HEK293 (cell line): Measurements from ENCODE around the gene C19orf33.

Experiments
- CTCF ChIA-PET: fragments of 350-600 bp; formaldehyde crosslinking; extraction: SDS; loops from one replicate; lab custom pipeline; 2021; ENCODE audit warnings: antibody characterized with exemption; lab: Yijun Ruan, JAX
- POLR2A ChIA-PET: fragments of 300-600 bp; formaldehyde crosslinking; extraction: SDS; loops from one replicate; lab custom pipeline; 2020; ENCODE audit warnings: antibody characterized with exemption, inconsistent platforms; lab: Yijun Ruan, JAX
- H3K27ac ChIP-seq: fragments of 200-500 bp; sonication (Bioruptor generic); 2 replicates; pipeline ENCODE4 v1.5.1; 2014; ENCODE audit warnings: low read depth, low read length, control low read depth, inconsistent platforms; ENCODE audit errors: extremely low read depth
- H3K36me3 ChIP-seq, 2 experiments: fragments of 200-500 bp in 1 of 2; sonication (Bioruptor generic) in 1 of 2; 1 replicate in 1 of 2; 2 replicates in 1 of 2; pipeline ENCODE4 v1.5.1; 2014 to 2017; ENCODE audit warnings: inconsistent platforms in 2 of 2, low read length in 2 of 2; ENCODE audit not compliant: control insufficient read depth in 2 of 2, insufficient read depth in 1 of 2
- H3K4me1 ChIP-seq: fragments of 200-500 bp; sonication (Bioruptor generic); 2 replicates; pipeline ENCODE4 v1.5.1; 2014; ENCODE audit warnings: mild to moderate bottlenecking, low read length, inconsistent platforms; ENCODE audit not compliant: control insufficient read depth, insufficient read depth
- H3K4me3 ChIP-seq: 2 replicates; pipeline ENCODE4 v1.5.1; 2011; ENCODE audit warnings: low read depth, mild to moderate bottlenecking, control low read depth, low read length, moderate library complexity
- H3K9me3 ChIP-seq: fragments of 200-500 bp; sonication (Bioruptor generic); 2 replicates; pipeline ENCODE4 v1.5.1; 2014; ENCODE audit warnings: low read depth, low read length, inconsistent platforms; ENCODE audit not compliant: control insufficient read depth, insufficient read depth
- KLF9 ChIP-seq: fragments of 450-650 bp; formaldehyde crosslinking; IDR thresholded peaks from 2 replicates; pipeline ENCODE4 v1.5.1; 2016; ENCODE audit warnings: missing biosample characterization, missing genetic modification characterization, low read depth
- TCF7L2 ChIP-seq: IDR thresholded peaks from 2 replicates; pipeline ENCODE4 v1.6.1; 2011; ENCODE audit warnings: low read depth, mild to moderate bottlenecking, inconsistent platforms, low read length, moderate library complexity, borderline replicate concordance
- TRIM28 ChIP-seq: IDR thresholded peaks from 2 replicates; pipeline ENCODE4 v1.6.1; 2011; ENCODE audit warnings: low read length, control low read depth, borderline replicate concordance
- ZFP41 ChIP-seq: fragments of 450-650 bp; formaldehyde crosslinking; IDR thresholded peaks from 2 replicates; pipeline ENCODE4 v1.5.1; 2016; ENCODE audit warnings: missing biosample characterization, missing genetic modification characterization, borderline replicate concordance
- ZNF10 ChIP-seq: fragments of 450-650 bp; formaldehyde crosslinking; IDR thresholded peaks from 2 replicates; pipeline ENCODE4 v1.5.1; 2017; ENCODE audit warnings: missing biosample characterization, missing genetic modification characterization
- ZNF121 ChIP-seq: fragments of 450-650 bp; formaldehyde crosslinking; IDR thresholded peaks from 2 replicates; pipeline ENCODE4 v1.5.1; 2016; ENCODE audit warnings: missing biosample characterization, missing genetic modification characterization
- ZNF138 ChIP-seq: fragments of 450-650 bp; formaldehyde crosslinking; IDR thresholded peaks from 2 replicates; pipeline ENCODE4 v1.5.1; 2016; ENCODE audit warnings: missing biosample characterization, missing genetic modification characterization, borderline replicate concordance
- ZNF174 ChIP-seq: fragments of 450-650 bp; formaldehyde crosslinking; IDR thresholded peaks from 2 replicates; pipeline ENCODE4 v1.5.0; 2017; ENCODE audit warnings: missing biosample characterization, mild to moderate bottlenecking, missing genetic modification characterization
- ZNF175 ChIP-seq: fragments of 450-650 bp; formaldehyde crosslinking; IDR thresholded peaks from 2 replicates; pipeline ENCODE4 v1.5.1; 2016; ENCODE audit warnings: missing biosample characterization, missing genetic modification characterization
- ZNF324 ChIP-seq: fragments of 450-650 bp; formaldehyde crosslinking; IDR thresholded peaks from 2 replicates; pipeline ENCODE4 v1.5.1; 2016; ENCODE audit warnings: missing biosample characterization, missing genetic modification characterization
- ZNF473 ChIP-seq: fragments of 450-650 bp; formaldehyde crosslinking; IDR thresholded peaks from 2 replicates; pipeline ENCODE4 v1.5.1; 2017; ENCODE audit warnings: missing biosample characterization, missing genetic modification characterization
- ZNF768 ChIP-seq: fragments of 450-650 bp; formaldehyde crosslinking; IDR thresholded peaks from 2 replicates; pipeline ENCODE4 v1.5.1; 2018; ENCODE audit warnings: missing biosample characterization, mild to moderate bottlenecking, missing genetic modification characterization
- TF ChIP-seq, protein P1 (sequence below): fragments of 450-650 bp; formaldehyde crosslinking; IDR thresholded peaks from 2 replicates; pipeline ENCODE4 v1.5.1; 2017; ENCODE audit warnings: missing biosample characterization, missing genetic modification characterization
- TF ChIP-seq, protein P2 (sequence below): fragments of 450-650 bp; formaldehyde crosslinking; conservative IDR thresholded peaks from 2 replicates; pipeline ENCODE4 v1.5.1; 2016; ENCODE audit warnings: low read depth, missing biosample characterization, missing genetic modification characterization
- TF ChIP-seq, protein P3 (sequence below): fragments of 450-650 bp; IDR thresholded peaks from 2 replicates; pipeline ENCODE4 v1.5.1; 2018; ENCODE audit warnings: missing biosample characterization, mild to moderate bottlenecking, missing genetic modification characterization
- TF ChIP-seq, protein P4 (sequence below): fragments of 450-650 bp; formaldehyde crosslinking; IDR thresholded peaks from 2 replicates; pipeline ENCODE4 v1.5.1; 2016; ENCODE audit warnings: missing biosample characterization, missing genetic modification characterization

C19orf33 gene

DNA sequence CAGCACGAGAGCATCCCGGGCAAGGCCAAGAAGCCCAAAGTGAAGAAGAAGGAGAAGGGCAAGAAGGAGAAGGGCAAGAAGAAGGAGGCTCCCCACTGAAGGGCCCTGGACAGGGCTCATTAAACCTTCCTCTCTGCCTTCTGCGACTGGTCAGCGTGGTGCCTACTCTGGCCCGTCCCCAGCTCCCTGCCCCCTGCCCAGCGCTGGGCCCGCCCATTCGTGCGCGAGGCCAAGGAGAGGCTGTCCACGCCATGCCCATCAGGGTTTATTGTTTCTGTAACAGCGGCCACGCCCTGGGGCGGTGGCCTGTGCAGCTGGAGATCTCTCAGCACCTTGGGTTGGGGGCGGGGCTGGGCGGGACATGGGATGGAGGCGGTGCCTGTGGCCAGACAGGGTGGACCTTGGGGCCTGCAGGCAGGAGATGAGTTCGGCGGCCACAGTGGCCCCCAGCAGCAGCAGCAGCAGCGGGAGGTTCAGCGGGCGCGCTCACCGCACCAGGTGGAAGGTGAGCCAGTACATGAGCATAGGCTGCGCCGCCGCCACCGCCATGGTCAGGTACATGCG, 897 bp downstream of the C19orf33 start (continued):
- TF ChIP-seq, protein P1, sequence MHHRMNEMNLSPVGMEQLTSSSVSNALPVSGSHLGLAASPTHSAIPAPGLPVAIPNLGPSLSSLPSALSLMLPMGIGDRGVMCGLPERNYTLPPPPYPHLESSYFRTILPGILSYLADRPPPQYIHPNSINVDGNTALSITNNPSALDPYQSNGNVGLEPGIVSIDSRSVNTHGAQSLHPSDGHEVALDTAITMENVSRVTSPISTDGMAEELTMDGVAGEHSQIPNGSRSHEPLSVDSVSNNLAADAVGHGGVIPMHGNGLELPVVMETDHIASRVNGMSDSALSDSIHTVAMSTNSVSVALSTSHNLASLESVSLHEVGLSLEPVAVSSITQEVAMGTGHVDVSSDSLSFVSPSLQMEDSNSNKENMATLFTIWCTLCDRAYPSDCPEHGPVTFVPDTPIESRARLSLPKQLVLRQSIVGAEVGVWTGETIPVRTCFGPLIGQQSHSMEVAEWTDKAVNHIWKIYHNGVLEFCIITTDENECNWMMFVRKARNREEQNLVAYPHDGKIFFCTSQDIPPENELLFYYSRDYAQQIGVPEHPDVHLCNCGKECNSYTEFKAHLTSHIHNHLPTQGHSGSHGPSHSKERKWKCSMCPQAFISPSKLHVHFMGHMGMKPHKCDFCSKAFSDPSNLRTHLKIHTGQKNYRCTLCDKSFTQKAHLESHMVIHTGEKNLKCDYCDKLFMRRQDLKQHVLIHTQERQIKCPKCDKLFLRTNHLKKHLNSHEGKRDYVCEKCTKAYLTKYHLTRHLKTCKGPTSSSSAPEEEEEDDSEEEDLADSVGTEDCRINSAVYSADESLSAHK (tag by site-specific recombination), result no peak
- no peak for TF ChIP-seq ZNF768 (tag by site-specific recombination)
- TF ChIP-seq TCF7L2, result no peak
- no peak for TF ChIP-seq ZNF175 (tag by site-specific recombination)
- TF ChIP-seq ZNF324 (tag by site-specific recombination), result no peak
- no peak for TF ChIP-seq ZNF174 (tag by site-specific recombination)
- TF ChIP-seq KLF9 (tag by site-specific recombination), result peak; percentile 40; the same call in 1 of the 2 replicates
- TF ChIP-seq, protein P2, sequence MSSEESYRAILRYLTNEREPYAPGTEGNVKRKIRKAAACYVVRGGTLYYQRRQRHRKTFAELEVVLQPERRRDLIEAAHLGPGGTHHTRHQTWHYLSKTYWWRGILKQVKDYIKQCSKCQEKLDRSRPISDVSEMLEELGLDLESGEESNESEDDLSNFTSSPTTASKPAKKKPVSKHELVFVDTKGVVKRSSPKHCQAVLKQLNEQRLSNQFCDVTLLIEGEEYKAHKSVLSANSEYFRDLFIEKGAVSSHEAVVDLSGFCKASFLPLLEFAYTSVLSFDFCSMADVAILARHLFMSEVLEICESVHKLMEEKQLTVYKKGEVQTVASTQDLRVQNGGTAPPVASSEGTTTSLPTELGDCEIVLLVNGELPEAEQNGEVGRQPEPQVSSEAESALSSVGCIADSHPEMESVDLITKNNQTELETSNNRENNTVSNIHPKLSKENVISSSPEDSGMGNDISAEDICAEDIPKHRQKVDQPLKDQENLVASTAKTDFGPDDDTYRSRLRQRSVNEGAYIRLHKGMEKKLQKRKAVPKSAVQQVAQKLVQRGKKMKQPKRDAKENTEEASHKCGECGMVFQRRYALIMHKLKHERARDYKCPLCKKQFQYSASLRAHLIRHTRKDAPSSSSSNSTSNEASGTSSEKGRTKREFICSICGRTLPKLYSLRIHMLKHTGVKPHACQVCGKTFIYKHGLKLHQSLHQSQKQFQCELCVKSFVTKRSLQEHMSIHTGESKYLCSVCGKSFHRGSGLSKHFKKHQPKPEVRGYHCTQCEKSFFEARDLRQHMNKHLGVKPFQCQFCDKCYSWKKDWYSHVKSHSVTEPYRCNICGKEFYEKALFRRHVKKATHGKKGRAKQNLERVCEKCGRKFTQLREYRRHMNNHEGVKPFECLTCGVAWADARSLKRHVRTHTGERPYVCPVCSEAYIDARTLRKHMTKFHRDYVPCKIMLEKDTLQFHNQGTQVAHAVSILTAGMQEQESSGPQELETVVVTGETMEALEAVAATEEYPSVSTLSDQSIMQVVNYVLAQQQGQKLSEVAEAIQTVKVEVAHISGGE (tag by site-specific recombination), result no peak
- no peak for TF ChIP-seq ZNF473
- TF ChIP-seq ZNF10 (tag by site-specific recombination), result no peak
- no peak for TF ChIP-seq ZFP41

DNA sequence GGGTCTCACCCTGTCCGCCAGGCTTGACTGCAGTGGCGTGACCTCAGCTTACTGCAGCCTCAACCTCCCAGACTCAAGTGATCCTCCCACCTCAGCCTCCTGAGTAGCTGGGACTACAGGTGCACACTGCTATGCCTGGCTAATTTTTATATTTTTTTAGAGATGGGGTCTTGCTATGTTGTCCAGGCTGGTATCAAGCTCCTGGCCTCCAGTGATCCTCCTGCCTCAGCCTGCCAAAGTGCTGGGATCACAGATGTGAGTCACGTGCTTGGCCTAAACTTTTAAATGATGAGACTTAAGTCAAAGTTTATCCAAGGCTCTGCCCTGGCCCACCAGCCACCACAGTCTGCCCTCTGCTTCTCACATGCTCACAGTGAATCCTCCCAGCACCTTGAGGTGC, 2.2 kb downstream of the C19orf33 start:
- no peak overlapping the region for H3K27ac ChIP-seq
- TF ChIP-seq, protein P3, sequence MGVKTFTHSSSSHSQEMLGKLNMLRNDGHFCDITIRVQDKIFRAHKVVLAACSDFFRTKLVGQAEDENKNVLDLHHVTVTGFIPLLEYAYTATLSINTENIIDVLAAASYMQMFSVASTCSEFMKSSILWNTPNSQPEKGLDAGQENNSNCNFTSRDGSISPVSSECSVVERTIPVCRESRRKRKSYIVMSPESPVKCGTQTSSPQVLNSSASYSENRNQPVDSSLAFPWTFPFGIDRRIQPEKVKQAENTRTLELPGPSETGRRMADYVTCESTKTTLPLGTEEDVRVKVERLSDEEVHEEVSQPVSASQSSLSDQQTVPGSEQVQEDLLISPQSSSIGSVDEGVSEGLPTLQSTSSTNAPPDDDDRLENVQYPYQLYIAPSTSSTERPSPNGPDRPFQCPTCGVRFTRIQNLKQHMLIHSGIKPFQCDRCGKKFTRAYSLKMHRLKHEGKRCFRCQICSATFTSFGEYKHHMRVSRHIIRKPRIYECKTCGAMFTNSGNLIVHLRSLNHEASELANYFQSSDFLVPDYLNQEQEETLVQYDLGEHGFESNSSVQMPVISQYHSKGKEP (tag by site-specific recombination), result no peak
- TF ChIP-seq ZNF121 (tag by site-specific recombination), result peak; percentile 98
- TF ChIP-seq, protein P4, sequence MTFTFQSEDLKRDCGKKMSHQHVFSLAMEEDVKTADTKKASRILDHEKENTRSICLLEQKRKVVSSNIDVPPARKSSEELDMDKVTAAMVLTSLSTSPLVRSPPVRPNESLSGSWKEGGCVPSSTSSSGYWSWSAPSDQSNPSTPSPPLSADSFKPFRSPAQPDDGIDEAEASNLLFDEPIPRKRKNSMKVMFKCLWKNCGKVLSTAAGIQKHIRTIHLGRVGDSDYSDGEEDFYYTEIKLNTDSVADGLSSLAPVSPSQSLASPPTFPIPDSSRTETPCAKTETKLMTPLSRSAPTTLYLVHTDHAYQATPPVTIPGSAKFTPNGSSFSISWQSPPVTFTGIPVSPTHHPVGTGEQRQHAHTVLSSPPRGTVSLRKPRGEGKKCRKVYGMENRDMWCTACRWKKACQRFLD (tag by site-specific recombination), result no peak
- CTCF ChIA-PET, result no interaction called here
- H3K4me3 ChIP-seq, result no peak overlapping the region
- peaks cover 13 to 20% of the 10 kb centered on the region in 2 experiments; a peak in 2 of 3 replicates for H3K36me3 ChIP-seq
- H3K9me3 ChIP-seq, result no peaks in the 10 kb centered on the region
- POLR2A ChIA-PET, result no interaction called here
- peaks cover 11% of the 10 kb centered on the region for H3K4me1 ChIP-seq

DNA sequence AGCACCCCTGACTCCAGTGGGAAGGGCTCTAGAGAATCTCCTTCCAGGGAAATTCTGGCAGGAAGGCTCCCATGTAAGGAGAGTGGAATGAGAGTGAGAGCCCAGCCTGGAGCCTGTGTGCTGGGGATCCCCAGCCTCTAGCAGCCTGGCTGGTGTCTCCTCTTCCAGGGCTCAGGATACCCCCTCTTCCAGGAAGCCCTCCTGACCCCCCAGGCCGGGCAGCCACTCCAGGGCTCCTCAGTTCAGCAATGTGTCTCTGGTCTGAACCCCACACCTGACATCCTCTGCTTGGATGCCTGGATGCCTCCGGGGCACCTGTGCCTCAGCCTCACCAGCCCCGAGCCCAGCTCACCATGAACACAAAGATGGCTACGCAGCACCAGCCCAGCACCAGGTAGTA, 3.0 kb downstream of the C19orf33 start:
- Histone ChIP-seq H3K27ac (no peak overlapping the region), H3K4me3 (no peak overlapping the region), H3K4me1 (peaks cover 11% of the 10 kb centered on the region), H3K36me3 (peaks cover 13 to 20% of the 10 kb centered on the region in 2 experiments; a peak in 2 of 3 replicates), H3K9me3 (no peaks in the 10 kb centered on the region)
- no peak for TF ChIP-seq ZNF138
- TF ChIP-seq ZNF324 (tag by site-specific recombination), result no peak
- no peak for TF ChIP-seq TRIM28
- ChIA-PET POLR2A (no interaction called here), CTCF (interaction anchor here (0.5 kb wide), 1 partner anchor 1937 kb away, joined by 3 read pairs; no protein-coding TSS in a partner anchor)
